Activated CD8-positive, alpha-beta memory T cell treated with anti-CD3 and anti-CD28 coated beads, Interleukin-2, amount 50 U/mL, for 48 hours (primary cell): ENCODE measurements around the gene ICAM1.
"Not testable (repeated sequence)": the region's sequence is repeated elsewhere in the genome, so short reads cannot be mapped to it uniquely, and the experiment has no call there.

ENCODE experiments used
- DNase-seq: peaks from one replicate; pipeline ENCODE4 v3.0.0-alpha.2; 2020

ICAM1 gene, protein sequence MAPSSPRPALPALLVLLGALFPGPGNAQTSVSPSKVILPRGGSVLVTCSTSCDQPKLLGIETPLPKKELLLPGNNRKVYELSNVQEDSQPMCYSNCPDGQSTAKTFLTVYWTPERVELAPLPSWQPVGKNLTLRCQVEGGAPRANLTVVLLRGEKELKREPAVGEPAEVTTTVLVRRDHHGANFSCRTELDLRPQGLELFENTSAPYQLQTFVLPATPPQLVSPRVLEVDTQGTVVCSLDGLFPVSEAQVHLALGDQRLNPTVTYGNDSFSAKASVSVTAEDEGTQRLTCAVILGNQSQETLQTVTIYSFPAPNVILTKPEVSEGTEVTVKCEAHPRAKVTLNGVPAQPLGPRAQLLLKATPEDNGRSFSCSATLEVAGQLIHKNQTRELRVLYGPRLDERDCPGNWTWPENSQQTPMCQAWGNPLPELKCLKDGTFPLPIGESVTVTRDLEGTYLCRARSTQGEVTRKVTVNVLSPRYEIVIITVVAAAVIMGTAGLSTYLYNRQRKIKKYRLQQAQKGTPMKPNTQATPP

DNA sequence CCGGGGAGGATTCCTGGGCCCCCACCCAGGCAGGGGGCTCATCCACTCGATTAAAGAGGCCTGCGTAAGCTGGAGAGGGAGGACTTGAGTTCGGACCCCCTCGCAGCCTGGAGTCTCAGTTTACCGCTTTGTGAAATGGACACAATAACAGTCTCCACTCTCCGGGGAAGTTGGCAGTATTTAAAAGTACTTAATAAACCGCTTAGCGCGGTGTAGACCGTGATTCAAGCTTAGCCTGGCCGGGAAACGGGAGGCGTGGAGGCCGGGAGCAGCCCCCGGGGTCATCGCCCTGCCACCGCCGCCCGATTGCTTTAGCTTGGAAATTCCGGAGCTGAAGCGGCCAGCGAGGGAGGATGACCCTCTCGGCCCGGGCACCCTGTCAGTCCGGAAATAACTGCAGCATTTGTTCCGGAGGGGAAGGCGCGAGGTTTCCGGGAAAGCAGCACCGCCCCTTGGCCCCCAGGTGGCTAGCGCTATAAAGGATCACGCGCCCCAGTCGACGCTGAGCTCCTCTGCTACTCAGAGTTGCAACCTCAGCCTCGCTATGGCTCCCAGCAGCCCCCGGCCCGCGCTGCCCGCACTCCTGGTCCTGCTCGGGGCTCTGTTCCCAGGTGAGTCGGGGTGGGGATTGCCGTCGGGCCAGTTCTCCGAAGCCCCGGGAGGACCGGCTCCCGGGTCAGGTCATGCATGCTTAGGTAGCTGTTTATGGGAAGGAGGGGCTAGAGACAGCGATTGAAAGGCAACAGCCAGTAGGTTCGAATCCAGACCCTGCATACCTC is at the start of gene ICAM1:
Gene ICAM1 (plus strand): TSS at position 505 of the 779 bp plus-strand sequence. CDS start 40 bp downstream, at position 545.
- peak; percentile 91 for DNase-seq

DNA sequence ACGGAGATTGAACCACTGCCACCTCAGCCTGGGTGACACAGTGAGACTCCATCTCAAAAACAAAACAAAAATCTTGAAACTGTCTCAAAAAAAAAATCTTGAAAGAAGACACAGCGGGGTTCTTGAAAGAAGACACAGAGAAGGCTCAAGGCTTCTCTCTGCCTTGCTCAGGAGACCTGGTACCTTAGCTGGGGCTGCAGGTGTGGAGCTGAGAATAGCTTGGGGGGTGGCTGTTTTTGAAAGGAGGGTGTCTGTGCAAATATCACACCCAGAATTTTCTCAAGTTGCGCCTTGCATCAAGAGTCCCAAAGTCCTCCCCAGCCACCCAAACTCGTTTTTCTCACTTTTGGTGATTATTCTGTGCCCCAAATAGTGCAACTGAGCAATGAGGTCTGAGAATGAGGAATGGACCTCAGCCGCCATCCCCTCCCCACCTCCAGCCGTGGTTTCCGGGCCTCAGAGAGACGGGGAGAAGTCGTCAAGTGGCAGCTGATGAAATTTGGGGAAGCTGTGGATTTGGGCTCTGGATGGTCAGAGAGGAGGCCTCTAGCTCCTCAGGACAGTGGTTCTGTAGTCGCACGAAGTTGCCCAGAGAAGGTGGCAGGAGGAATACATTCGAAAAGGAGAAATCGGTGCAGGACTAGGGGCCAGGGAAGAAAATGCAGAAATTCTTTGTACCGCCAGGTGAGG is 48.6 kb upstream of the ICAM1 start:
- no peak for DNase-seq

DNA sequence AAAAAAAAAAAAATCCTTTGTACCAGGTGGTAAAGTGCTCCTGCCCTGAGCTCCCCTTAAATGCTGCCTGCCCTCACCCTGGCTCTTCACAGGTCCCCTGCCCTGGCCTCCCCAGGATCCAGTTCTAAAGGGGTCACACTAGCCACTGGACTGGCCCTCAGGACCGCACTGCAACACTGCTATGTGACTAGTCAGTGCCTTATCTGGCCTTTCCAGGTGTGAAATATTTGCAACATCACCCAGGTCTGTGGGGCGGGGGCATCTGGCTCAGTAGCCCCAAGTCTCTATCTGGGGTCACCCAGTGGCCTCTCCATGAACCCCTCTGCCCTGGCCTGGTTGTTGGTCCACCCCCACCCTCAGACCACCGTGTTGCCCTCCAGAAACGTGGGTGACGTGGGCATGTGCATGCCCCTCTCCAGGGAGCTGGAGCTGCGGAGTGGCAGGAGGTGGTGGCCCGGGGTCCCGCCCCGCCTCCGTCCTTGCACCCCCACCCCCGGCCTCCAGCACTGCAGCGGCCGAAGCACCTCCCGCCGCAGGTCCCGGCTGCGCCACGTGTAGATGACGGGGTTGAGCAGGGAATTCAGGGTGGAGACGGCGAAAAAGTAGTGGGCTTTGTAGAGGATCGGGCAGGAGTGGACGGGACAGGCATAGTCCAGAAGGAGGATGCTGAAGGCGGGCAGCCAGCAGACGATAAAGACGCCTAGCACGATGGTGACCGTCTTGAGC is 47.3 kb upstream of the ICAM1 start:
- no peak for DNase-seq

DNA sequence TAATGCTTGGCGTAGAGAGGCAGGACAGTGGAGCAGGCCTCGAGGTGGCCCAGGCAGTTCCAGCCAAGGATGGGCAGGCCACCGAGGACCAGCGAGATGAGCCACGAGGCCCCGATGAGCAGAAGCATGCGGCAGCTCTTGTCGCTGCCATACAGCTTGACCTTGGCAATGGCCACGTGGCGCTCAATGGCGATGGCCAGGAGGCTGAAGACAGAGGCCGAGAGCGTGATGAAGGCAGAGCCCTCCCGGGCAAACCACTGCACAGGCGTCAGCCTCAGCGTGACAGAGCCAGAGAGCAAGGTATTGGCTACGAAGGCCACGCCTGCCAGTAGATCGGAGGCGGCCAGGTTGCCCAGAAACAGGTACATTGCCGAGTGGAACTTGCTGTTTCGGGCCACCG is 46.6 kb upstream of the ICAM1 start:
- no peak for DNase-seq

DNA sequence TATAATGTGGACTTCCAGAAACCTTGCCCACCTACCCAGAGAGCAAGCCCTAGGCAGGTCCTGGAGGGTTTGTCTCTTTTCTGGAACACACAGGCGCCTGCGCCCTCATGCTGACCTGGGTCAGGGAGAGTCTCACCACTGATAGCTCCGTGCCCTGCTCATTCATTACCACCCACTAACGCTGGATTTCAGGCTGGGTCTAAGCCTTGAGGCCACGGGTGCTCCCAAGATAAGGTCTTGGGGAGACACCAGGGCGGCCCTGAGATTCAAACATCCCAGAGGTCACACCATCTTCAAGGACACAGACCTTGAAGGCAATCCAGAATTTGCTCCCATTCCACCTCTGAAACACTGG is 44.9 kb upstream of the ICAM1 start:
- DNase-seq = no peak

DNA sequence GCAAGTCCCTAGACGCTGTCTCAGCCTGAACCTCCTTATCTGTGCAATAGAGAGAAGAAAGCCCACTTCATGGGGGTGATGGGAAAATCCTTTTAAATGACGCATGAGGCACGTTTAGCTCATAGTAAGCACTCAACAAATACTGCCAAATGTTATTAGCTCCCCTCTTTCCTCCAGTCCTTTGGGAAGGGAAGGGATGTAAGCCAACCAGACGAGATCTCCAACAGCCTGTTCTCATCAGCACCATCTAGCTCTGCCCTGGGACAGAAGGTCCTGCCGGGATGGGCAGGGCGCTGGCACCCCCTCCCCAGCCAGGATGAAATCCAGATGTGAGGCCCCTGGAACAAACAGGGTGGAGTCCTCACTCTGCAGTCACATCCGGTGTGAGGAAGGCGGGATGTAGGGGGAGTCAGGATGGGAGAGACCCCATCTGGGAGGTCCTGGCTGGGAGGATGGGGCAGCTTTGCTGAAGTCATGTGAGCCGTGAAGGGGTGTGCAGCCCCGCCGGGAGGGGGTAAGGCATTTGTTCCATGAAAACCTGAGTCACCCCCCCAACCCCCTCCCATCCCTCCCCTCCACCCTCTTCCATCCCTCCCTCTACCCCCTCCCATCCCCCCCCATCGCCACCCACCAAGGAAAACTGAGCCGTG is 44.4 kb upstream of the ICAM1 start:
- no peak for DNase-seq

DNA sequence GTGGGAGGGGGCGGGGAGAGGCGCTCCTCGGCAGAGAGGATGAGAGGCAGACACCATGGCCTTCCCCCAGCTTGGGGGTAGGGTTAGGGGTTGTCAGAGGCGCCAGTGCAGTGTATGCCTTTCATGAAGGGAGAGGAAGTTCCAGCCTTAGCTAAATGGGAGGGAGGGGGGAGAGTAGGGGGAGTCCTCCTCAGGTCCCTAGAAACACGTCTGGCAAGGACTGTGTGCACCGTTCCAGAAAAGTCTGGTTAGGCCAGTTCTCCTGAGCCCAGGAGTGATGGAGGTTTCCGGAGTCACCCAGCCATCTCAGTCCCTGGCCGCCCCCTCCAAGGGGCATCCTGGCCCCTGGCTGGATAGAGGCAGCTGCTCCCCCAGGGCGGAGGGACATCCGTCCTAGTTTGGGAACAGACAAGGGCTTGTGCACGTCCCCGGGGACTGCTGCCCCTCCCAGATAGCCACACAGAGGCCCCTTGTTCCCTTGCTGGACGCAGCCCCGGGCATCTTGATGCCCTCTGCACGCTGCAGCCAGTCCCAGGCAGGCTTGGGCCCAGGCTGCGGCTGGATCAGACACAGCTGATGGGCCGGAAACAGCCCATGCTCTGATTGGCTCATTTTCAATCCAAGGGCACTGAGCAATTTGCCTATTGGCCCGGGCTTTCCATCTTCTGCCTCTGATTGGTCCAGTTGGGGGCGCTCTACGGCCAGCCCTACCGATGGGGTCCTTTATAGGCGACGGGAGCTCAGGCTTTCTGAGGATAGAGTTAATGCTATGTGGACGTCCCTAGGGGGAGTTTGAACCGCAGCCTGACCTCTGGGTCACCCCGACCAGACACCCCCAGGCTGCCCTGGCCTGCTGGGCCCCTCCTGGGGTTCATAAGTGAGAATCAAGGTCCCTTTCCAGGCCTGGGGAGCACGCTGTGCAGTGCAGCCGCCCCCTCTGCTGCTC is 43.6 kb upstream of the ICAM1 start:
- no peak for DNase-seq

DNA sequence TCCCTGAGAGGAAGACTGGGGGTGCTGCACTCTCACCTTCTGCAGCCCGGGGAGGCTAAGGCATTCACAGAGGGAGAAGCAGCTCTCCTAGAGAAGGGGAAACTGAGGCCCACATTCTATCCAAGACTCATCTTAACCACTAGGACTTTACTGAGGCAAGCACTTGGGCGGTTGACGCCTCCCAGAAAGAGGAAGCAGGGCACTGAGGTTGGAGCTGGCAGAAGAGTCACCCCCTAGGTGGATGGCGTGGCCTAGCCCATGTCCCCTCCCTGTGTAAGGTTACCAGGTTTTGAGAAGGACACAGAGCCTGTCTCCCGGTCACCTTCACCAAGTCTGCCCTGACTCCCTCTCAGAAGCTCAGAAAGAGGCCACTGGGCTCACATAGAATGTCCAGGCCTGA is 42.5 kb upstream of the ICAM1 start:
- no peak for DNase-seq

DNA sequence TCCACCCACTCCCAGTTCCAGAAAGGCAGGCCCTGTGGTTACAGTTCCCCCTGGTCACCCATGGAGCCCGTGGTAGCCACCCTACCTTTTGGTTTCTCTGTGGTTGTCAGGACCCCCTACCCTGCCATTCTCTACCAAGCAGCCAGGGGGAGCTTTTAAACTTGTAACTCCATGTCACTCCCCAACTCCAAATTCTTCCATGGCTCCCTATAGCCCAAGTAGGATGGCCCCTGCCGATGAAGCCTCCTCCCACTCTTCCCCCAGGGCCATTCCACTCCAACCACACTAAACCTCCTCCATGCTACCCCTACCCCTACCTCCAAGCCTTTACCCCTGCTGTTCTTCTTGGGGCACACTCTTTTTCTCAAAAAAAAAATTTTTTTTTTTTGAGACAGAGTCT is 42.0 kb upstream of the ICAM1 start:
- DNase-seq = no peak

DNA sequence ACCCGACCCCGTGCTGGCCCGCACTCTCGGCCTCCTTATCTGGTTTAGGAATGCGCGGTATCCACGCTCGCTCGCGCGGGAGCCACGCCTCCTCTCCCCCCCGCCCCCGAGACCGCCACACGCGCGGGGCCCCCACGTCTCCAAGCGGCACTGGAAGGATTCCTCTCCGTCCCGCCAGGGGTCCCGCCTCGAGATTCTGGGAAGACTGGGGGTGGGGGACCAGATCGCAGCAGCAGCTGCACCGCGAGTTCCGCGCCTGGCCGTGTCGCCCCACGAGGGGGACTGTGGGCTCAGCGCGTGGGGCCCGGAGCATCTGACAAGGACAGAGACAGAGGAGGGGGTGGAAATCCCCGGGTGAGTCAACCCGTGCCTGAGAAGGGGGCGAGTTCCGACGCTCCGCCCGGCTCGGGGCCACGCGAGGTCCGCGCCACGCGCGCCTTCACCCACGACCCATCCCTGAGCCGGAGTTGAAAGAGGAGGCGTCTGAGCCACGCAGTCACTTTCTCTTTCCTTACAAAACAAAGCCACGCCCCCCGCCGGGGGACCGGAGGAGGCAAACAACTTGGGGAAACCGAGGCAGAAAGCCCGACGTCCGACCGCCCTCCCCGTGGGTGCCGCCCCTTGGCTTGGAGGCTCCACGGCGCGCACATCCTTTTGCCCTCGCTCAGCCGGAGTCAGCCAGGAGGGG is 40.6 kb upstream of the ICAM1 start:
- DNase-seq = peak; percentile 72

DNA sequence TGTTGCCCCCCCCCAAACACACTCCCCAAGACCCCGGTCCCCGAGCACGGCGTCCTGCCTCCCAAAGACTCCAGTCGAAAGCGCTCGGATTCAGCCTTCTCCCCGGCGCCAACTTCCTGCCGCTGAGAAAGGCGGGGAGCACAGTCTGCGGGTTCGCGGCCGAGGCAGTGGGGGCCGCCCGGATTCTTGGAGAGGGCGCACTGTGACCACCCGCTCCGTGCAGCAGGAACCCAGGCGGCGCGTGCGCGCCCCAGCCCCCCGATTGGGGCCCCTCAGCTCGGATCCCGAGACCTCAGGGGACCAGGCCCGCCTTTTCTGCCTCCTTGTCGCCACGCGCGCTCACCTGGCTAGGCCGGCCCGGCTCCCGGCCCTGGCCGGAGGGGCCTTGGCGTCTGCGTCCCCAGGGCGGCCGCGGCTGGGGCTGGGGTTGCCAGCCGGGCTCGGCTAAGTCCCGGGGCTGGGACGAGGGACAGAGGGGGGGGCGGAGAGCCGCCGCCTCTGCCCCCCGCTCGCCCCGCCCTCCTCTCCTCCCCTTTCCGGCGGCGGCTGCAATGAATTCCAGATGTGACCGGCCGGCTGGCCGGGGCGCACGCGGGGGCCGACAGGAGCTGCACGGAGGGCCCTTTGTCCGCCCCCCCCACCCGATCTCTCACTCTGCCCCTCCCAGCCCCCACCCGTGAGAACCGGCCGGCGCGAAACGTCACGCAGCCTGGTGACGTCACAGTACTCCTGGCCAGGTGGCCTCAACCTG is 39.9 kb upstream of the ICAM1 start, which contains the start of gene S1PR2:
Gene S1PR2 (minus strand): TSS at position 471 of the 751 bp plus-strand sequence. CDS start 6,426 bp downstream, outside the sequence.
- peak; percentile 82 for DNase-seq

DNA sequence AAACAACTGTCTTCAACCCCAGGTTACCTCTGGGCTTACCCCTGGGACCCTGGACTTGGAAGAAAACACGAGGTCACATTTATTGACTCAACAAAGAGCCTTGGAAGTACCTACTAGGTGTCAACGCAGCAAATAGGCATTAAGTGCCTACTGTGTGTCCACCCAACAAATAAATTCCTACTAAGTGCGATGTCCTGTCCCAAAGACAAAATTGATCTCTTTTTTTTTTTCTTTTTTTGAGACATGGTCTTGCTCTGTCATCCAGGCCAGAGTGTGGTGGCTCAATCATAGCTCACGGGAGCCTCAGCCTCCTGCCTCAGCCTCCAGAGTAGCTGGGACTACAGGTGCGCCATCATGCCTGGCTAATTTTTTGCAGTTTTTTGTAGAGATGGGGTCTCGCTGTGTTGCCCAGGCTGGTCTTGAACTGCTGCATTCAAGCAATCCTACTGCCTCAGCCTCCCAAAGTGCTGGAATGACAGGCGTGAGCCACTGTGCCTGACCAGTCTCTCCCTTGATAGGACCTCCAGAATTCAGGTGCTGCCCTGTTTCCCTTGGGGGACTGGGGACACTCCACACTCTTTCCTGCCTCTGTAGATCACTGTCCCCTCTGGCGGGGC is 39.2 kb upstream of the ICAM1 start:
- DNase-seq = no peak

DNA sequence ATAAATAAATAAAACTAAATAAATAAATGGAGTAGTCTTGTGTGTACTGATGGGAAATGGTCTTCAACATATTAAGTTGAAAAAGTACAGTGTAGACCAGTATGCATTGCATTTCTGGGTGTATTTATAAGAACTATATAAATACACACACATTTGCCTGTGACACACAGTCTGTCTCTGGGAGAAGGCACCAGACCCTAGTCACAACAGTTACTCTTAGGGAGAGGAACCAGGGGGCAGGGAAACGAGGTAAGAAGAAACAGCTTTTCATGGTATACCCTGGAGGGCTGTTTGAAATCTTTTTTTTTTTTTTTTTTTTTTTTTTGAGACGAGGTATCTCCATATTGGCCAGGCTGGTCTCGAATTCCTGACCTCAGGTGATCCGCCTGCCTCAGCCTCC is 37.0 kb upstream of the ICAM1 start:
- DNase-seq = no peak

DNA sequence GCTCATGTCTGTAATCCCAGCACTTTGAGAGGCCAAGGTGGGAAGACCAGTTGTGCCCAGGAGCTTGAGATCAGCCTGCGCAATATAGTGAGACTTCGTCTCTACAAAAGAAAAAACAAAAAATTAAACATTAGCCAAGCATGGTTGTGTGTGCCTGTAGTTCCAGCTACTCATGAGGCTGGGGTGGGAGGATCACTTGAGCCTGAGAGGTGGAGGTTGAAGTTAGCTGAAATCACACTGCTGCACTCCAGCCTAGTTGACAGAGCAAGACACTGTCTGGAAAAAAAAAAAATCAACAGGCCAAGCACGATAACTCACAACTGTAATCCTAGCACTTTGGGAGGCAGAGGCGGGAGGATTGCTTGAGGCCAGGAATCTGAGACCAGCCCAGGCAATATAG is 35.9 kb upstream of the ICAM1 start:
- no peak for DNase-seq

DNA sequence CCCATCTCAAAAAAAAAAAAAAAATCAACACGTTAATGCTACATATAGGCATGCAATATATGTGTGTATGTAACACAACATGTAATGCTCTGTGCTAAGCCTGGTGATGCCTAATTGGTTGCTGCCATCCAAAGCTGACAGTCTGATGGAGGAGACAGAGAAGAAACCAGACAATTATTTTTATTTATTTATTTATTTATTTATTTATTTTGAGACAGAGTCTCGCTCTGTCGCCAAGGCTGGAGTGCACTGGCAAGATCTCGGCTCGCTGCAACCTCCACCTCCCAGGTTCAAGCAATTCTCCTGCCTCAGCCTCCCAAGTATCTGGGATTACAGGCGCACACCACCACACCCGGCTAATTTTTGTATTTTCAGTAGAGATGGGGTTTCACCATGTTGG is 35.5 kb upstream of the ICAM1 start:
- not testable (repeated sequence) for DNase-seq

DNA sequence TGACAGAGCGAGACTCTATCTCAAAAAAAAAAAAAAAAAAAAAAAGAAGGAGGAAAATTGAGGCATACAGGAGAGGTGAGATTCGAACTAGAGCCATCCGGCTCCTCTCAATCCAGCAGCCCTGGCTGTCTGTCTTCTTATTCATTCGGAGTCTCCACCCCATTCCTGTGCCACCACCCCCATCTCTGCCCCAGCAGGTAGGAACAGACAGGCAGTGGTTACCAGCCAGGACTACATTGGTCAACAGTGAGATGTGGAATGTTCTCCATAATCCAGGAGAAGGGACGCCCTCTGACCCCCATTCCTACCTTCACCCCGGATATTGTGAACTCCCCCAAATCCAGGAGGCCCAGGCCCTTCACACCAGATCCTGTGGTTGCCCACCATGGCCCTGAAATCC is 33.2 kb upstream of the ICAM1 start:
- DNase-seq = no peak

DNA sequence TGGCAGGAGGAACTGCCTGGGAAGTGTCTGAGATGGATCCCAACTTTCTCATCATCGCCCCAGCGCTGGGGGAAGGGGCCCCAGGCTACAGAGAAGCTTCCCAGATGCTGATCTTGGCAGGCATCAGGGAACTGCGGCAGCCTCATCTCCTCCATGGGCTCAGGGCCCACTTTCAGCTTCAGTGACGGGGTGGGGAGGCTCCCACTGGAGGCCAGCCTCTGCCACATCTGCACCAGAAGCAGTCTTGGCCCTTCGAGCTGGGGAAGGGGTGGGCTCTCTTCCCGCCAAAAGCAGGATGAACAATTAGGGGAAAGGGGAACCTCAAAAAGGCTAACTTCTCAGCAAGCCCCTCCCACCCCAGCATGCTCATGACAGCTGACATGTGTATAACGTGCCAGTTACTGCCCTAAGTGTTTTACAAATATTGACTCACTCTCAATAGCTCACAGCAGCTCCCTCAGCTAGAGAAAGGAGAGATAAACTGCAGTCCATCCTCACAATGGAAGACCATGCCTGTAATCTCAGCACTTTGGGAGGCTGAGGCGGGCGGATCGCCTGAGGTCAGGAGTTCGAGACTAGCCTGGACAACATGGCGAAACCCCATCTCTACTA is 32.6 kb upstream of the ICAM1 start:
- no peak for DNase-seq

DNA sequence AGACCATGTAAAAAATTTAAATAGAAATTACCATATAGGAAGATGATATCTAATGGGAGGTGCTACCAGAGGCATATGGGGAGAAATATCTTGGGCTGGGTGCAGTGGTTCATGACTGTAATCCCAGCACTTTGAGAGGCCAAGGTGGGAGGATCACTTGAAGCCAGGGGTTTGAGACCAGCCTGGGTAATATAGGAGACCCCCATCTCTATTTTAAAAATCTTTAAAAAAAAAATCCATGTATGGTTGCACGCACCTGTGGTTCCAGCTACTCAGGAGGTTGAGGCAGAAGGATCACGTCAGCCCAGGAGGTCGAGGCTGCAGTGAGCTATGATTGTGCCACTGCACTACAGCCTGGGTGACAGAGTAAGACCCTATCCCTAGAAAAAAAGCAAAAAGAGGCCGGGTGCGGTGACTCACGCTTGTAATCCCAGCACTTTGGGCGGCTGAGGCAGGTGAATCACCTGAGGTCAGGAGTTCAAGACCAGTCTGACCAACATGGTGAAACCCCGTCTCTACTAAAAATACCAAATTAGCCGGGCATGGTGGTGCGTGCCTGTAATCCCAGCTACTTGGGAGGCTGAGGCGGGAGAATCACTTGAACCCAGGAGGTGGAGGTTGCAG is 29.0 kb upstream of the ICAM1 start:
- not testable (repeated sequence) for DNase-seq
